ENCODE data around the gene HLA-DPA1.

The HLA-DPA1 gene

DNA sequence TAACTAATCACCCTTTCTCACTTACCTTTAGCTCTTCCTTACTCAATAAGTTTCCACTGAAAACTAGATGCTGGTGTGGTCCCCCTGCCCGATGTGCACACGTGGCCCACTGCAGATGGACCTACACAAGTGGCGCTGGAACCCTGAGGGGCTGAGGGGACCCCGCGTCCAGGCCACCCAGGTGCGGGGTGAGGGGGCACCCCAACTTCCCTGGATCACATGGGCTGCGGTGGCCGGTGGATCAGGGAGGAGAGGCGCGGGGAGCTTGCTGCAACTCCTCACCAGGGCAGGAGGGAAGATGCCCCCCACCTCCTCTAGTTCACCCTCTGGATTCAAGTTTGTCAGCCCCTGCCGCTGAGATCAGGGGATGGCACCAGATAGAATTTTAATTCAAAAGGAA lies 51.5 kb downstream of the HLA-DPA1 start:
- DNase-seq (ENCODE audit: low read depth in 2 of 2), result no peak
- H3K4me3 ChIP-seq (replicated peaks in 1 of 2; ENCODE audit: low read depth in 2 of 2, low read length in 2 of 2), result no peak overlapping the region
- TF ChIP-seq, protein P1, sequence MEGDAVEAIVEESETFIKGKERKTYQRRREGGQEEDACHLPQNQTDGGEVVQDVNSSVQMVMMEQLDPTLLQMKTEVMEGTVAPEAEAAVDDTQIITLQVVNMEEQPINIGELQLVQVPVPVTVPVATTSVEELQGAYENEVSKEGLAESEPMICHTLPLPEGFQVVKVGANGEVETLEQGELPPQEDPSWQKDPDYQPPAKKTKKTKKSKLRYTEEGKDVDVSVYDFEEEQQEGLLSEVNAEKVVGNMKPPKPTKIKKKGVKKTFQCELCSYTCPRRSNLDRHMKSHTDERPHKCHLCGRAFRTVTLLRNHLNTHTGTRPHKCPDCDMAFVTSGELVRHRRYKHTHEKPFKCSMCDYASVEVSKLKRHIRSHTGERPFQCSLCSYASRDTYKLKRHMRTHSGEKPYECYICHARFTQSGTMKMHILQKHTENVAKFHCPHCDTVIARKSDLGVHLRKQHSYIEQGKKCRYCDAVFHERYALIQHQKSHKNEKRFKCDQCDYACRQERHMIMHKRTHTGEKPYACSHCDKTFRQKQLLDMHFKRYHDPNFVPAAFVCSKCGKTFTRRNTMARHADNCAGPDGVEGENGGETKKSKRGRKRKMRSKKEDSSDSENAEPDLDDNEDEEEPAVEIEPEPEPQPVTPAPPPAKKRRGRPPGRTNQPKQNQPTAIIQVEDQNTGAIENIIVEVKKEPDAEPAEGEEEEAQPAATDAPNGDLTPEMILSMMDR (IDR thresholded peaks at IDR 0.05; ENCODE audit: low read depth, low read length), result no peak

DNA sequence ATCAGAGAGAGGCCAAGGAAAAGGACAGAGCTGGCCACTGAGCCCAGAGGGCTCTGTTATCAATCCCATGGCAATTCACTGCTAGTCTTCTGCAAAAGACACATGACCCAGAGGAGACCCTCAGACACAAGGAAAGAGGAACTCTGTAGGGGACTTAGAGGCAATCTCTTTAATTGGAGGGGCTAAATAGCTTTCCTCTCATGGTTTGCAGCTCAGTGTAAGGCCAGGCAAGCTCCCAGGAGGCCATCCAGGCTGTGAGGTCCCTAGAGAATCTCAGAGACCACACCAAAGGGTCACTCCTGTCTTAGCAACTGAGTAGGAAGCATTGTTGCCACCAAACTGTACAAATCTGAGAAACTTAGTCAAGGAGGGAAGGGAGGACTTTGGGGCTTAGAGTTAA lies 54.1 kb downstream of the HLA-DPA1 start:
- TF ChIP-seq, protein P1 (IDR thresholded peaks at IDR 0.05; ENCODE audit: low read depth, low read length), result no peak
- DNase-seq (ENCODE audit: low read depth in 2 of 2), result no peak
- H3K4me3 ChIP-seq (replicated peaks in 1 of 2; ENCODE audit: low read depth in 2 of 2, low read length in 2 of 2), result no peak overlapping the region

DNA sequence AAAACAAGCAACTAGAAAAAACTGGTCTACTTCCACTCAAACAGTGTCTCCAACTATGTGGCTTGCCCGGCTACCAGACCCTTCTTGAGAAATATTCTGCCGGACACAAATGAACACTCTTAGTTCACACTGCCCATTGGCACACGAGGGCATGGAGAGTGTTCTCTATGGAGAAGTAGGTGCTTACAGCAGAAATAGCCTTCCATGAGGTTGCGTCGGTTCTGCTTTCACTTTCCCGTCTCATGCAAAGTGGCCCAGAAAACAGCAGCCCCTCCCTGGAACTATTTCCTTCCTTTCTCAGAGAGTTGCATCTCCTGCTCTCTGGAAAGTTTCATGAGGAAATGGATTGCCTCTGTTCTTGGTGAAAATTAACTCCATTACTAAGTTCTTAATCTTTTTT lies 54.5 kb downstream of the HLA-DPA1 start:
- H3K4me3 ChIP-seq (replicated peaks in 1 of 2; ENCODE audit: low read depth in 2 of 2, low read length in 2 of 2), result peak overlapping the region in 1 of 2 donors; percentile 32
- peak; percentile 61 to 72 for DNase-seq (ENCODE audit: low read depth in 2 of 2)
- TF ChIP-seq, protein P1 (IDR thresholded peaks at IDR 0.05; ENCODE audit: low read depth, low read length), result no peak

DNA sequence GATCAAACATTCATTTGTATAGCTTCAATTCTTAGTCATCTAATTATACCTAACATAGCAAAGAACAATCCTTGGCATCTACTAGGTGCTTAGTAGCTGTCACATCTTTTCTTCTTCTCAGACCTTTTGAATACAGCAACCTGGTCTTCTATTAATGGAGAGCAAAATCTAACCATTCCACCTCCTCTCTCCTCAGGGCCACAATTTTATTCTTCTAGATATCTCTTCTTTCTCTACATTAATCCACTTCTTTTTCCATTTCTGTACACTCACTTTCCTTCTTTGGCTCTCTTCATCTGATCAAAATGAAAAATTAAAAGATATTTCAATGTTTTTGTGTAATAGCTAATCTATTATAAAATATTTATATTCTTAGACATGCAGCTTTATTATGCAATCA lies 55.0 kb downstream of the HLA-DPA1 start:
- TF ChIP-seq, protein P1 (IDR thresholded peaks at IDR 0.05; ENCODE audit: low read depth, low read length), result no peak
- DNase-seq (ENCODE audit: low read depth in 2 of 2), result no peak
- no peak overlapping the region for H3K4me3 ChIP-seq (replicated peaks in 1 of 2; ENCODE audit: low read depth in 2 of 2, low read length in 2 of 2)

DNA sequence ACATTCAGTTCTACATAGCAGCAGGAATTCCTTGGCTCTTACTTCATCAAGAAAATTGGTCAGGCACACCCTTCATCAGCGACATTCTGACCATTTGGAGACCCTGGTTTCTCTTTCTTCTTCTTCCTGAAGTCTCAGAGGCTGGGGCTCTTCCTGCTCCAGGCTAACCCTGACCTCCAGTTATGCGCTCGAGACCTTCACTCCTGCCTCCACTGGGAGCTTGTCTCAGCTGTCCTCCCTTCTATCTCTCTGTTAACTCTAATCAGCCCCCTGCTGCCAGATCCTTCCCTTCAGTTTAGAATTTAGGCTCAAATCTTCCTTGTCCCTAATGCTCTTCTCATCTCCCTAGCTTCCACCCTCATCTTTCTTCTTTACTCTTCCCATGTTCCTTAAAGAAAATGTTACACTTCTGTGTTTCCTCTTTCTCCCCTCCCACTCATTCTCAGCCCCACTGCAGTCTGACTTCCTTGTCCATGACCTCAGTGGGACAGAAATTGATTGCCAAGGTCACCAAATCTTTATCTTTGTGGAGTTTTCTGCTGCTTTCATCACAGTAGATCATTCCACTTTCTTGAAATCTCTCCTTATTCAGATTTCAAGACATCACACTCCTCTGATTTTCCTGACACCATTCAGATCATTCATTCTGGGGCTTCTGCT lies 55.6 kb downstream of the HLA-DPA1 start:
- DNase-seq (ENCODE audit: low read depth in 2 of 2), result no peak
- TF ChIP-seq, protein P1 (IDR thresholded peaks at IDR 0.05; ENCODE audit: low read depth, low read length), result no peak
- no peak overlapping the region for H3K4me3 ChIP-seq (replicated peaks in 1 of 2; ENCODE audit: low read depth in 2 of 2, low read length in 2 of 2)

DNA sequence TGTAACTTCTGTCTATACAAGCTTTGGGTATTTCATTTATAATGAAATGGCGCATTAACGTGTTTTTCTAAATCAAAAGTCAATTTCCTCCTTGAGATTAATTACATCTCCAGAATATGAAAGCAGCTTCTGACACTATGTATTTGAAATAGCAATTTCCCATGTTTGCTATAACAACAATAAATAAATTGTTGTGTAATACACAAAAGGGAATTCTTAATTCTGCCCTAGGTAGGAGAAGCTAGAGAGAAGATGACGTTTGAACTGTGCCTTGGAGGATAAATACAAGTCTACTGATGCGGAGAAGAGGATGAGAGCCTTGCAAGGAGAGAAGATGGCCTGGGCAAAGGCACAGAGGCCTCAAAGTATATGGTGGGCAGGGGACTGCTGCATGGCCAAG lies 56.4 kb downstream of the HLA-DPA1 start:
- TF ChIP-seq, protein P1 (IDR thresholded peaks at IDR 0.05; ENCODE audit: low read depth, low read length), result no peak
- no peak for DNase-seq (ENCODE audit: low read depth in 2 of 2)
- no peak overlapping the region for H3K4me3 ChIP-seq (replicated peaks in 1 of 2; ENCODE audit: low read depth in 2 of 2, low read length in 2 of 2)

DNA sequence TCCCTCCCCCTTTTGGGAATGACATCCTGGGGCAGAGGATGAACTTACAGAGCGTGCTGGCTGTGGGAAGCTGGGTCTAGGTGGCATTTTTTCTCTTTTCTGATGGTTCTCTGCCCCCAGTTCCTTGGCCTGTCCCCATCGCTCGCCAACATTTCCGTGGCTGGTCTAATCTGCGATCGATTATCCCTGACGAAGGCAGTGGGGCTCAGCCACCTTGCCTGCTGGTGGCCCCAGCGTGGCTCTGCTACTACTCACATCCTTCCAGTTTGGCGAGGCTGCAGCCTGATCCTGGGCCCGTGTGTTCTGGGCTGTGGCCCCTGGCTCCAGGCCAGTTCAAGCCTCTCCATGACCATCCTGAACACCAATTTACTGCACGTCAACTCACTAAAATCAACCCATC lies 57.7 kb downstream of the HLA-DPA1 start:
- DNase-seq (ENCODE audit: low read depth in 2 of 2), result no peak
- TF ChIP-seq, protein P1 (IDR thresholded peaks at IDR 0.05; ENCODE audit: low read depth, low read length), result no peak
- no peak overlapping the region for H3K4me3 ChIP-seq (replicated peaks in 1 of 2; ENCODE audit: low read depth in 2 of 2, low read length in 2 of 2)
